CD4-positive, alpha-beta T cell treated with Interleukin-4 for 4 hours (primary cell): ENCODE results near the gene COA3.
"Not testable (repeated sequence)": the region's sequence is repeated elsewhere in the genome, so short reads cannot be mapped to it uniquely, and the experiment has no call there.

ENCODE experiments used
- DNase-seq: peaks from one replicate; pipeline ENCODE4 v3.0.0-alpha.2; 2020

COA3 gene

DNA sequence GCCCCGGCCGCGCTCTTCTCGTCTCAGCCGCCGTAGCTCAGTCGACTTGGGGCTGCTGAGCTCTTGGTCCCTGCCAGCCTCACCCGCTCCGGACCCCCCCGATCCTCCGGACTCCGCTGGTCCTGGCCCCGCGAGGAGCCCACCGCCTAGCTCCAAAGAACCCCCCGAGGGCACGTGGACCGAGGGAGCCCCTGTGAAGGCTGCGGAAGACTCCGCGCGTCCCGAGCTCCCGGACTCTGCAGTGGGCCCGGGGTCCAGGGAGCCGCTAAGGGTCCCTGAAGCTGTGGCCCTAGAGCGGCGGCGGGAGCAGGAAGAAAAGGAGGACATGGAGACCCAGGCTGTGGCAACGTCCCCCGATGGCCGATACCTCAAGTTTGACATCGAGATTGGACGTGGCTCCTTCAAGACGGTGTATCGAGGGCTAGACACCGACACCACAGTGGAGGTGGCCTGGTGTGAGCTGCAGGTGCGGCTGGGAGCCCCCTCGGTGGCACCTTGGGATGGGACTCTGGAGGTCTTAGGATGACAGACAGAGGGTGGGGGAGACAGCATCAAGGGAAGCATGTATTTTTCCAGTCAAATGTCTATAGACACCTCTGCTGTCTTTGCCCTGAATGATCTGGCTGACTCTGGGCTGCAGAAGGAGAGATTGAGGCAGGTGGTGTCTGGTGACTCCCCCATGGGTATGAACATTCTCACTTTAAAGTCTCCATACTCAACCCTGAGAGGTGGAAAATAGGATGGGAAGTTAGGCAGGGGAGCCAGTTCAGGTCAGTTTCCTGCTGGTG, 17.5 kb downstream of the COA3 start:
- DNase-seq: no peak

DNA sequence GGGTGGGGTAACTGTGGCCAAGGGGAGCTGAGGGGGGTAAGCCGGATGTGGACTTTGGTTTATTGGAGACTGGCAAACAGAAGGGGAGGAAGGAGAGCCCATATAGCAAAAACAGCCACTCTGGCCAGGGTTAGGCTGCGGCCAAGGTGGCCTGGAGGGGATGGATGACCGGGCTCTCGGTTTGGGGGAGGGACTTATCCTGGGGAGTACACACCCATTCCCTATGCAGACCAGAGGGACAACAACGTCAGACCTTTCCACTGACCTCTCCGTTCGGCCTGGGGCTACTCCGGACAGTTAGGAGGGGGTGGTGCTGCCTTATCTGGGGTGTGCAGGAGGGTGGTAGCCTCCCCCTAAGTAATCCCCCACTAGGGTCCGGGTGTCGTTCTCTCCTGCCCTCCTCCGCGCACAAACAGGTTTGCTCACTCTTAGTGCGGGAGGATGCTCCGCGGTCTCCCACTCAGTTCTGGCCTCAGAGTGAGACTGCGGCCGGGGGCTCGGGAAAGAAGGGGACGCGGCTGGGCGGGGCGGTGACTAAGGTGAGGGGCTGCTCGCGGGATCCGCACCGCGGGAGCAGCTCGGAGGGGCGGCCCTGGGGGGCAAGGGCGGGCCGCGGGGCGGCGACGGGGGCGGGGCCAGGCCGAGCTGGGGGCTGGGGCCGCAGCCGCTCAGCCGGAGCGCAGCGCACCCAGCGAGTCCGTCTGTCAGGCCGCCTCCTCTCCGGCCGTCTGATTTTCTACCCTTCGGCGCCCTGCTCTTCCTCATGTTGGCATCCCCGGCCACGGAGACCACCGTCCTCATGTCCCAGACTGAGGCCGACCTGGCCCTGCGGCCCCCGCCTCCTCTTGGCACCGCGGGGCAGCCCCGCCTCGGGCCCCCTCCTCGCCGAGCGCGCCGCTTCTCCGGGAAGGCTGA, 18.3 kb downstream of the COA3 start, which contains the start of gene WNK4:
Gene WNK4, plus strand, starts transcription at position 675 of the 915 bp plus-strand sequence. Its CDS starts 89 bp downstream, at position 764.
- DNase-seq: no peak

DNA sequence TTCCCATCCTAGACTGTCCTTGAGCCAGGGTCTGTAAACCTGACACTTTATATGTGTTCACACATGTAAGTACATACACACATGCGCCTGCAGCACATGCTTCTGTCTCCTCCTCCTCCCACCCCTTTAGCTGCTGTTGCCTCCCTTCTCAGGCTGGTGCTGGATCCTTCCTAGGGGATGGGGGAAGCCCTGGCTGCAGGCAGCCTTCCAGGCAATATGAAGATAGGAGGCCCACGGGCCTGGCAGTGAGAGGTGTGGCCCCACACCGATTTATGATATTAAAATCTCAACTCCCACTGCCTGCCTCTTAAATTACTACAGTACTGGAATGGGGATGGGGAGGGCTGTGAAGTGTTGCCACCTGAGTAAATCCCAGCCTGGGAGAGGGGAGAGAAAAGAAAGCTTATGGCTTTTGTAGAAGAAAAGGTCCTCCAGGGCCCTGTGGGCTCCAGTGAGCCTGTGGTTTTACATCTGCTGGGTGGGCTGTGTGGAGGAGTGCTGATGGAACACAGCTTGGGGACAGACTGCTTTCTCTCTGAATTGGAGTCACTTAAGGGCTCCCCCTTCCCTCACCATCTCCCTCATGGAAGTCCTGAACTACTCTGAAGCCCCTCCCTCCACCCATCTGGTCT, 19.1 kb downstream of the COA3 start:
- DNase-seq: no peak

DNA sequence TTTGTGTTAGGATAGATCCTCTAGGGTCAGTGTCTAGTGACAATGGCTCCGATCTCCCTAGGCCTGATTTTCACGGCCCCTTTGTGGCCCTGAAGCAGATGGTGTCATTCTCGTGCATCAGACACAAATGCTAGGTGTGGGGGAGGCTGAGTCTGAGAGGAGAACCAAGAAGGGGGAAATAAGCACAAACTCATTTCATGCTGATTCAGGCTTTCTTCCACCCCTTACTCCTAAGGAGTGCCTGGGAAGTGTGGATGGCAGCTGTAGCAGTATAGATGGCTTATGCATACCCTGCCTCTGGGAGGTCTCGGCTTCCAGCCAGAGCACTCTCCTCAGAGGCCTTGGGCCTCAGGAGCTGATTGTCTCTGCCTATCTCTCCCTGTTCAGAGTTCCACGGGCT, 19.9 kb downstream of the COA3 start:
- no peak for DNase-seq

DNA sequence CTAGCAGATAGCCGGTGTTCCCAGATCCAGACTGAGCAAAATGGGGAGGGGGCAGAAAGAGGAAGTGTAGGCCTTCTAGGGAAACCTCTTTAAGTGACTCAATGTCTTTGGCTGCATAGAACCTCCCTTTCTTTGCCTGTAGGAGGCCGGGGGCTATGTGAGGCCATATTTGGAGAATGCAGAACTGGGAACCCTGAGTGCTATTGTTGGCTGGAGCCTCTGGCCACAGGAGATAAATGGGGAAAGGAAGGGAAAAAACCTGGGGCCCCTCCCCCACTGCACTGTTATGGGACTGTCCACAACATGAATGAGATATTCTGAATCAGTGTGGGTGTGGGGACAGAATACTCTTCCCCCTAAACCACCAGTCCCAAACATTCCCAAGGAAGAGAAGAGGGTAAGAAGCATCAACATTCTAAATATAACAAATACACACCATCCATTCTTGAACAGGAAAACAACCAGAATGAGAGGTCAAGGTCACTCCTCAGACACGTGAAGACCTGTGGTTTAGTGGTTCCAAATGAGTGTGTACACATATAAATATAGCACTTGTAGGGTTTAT, 22.9 kb downstream of the COA3 start:
- no peak for DNase-seq

DNA sequence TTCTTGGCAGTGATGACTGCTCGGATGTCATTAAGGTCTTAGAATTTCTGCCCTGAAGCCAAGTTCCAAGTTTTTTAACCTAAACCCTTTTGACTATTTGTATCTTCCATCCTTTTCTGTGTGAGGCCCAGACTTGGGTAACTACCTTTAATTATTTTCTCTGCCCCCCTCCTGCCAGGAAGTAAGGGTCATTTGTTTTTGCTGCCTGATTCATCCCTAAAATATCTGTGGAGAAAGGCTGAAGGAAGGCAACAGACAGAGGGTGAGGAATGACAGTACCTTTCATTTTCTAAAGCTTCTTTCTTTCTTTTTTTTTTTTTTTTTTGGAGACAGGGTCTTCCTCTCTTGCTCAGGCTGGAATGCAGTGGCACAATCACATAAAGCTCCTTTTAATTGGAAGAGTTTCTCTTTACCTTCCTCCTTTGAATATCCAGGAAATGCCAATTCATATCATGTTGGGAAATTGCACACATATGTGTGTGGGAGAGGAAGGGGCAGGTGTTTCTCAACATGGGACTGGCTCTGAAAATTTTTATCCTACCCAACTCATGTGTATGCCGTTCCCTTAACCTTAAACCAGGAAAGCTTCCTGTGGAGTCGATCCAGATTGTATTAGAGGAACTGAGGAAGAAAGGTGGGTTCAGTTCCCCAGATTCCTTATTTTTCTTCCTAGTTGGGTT, 24.3 kb downstream of the COA3 start:
- no peak for DNase-seq

DNA sequence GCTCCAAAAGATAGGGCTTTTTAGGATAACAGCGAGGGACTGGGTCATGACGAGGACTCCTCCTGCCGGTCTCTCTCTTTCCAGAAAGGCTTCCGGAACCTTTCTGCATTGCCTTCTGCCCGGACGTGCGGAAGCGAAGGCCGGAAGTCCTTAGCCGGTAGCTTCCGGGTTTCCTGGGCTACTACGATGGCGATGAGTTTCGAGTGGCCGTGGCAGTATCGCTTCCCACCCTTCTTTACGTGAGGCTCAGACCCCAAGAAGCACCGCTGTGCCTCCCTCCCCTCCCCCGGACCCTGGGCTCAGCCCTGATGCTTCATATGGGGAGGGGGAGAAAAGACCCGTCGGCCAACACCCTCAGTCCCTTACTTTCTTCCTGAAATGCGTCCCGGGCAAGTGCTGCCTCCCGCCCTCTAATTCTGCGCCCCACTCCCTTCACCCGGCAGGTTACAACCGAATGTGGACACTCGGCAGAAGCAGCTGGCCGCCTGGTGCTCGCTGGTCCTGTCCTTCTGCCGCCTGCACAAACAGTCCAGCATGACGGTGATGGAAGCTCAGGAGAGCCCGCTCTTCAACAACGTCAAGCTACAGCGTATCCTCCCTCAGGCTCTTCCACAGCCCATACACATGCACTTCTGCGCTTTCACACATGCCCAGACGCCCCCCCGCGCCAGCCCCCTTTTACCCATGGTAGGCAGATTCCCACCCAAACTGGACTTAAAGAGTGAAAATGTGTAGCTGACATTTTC, 25.0 kb downstream of the COA3 start, which contains the start of gene VPS25:
Gene VPS25, plus strand, starts transcription at position 160 of the 746 bp plus-strand sequence. Its CDS starts 27 bp downstream, at position 187.
- DNase-seq: peak; percentile 82

DNA sequence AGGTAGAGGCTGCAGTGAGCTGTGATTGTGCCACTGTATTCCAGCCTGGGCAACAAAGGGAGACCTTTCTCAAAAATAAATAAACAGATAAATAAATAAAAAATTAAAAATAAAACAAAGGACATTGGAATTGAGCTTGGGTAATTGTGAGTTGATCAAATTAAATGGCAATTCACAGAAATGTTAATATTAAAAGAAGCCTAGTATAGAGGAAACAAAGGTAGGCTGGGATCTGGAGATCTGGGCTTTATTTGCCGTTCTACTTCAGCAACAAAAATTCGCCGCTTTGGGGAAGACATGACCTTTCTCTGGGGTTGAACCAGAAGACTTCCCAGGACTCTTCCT, 25.6 kb downstream of the COA3 start:
- DNase-seq: no peak

DNA sequence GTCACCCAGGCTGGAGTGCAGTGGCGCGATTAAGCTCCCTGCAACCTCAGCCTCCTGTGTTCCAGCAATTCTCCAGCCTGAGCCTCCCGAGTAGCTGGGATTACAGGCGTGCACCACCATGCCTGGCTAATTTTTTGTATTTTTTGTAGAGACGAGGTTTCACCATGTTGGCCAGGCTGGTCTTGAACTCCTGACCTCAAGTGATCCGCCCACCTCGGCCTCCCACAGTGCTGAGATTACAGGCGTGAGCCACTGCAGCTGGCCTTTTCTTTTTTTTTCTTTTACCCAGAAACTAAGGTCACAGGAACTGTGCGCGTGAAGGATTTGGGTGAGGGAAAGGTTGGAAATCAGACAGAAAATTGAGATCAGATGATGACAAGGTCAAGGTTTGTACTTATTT, 28.5 kb downstream of the COA3 start:
- not testable (repeated sequence) for DNase-seq

DNA sequence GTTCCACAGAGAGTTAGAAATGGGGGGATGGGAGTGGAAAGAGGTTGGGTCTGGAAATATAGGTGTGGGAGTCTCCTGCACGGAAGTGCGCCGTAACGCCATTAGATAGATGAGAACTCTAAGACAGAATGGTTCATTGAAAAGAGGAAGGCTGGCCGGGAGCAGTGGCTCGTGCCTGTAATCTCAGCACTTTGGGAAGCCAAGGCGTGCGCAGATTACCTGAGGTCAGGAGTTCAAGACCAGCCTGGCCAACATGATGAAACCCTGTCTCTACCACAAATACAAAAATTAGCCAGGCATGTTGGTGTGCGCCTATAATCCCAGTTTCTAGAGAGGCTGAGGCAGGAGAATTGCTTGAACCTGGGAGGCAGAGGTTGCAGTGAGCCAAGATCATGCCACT, 30.5 kb downstream of the COA3 start:
- not testable (repeated sequence) for DNase-seq

DNA sequence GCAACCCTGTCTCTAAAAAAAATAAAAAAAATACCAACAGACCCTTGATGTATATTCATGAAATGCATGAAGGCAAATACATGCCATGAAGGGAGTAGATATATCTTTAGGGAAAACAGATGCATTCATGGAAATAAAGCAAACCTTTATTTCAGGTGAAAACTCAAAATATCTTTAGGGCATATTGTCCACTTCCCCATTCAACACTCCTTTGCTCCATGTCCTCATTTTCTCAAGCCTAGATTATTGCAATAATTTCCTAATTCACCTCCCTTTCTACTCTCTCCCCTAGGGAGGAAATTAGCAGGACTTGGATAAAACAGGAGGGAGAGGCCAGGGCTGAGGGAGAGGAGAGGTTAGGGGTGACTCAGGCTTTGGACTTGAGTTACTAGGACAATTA, 31.0 kb downstream of the COA3 start:
- DNase-seq: no peak

DNA sequence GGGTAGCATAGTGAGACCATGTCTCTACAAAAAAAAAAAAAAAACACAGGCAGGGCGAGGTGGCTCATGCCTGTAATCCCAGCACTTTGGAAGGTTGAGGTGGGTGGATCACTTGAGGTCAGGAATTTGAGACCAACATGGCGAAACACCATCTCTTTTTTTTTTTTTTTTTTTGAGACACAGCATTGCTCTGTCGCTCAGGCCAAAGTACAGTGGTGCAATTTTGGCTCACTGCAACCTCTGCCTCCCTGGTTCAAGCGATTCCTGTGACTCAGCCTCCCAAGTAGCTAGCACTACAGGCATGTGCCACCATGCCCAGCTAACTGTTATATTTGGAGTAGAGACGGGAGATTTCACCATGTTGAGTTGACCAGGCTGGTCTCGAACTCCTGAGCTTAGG, 32.4 kb downstream of the COA3 start:
- no peak for DNase-seq

DNA sequence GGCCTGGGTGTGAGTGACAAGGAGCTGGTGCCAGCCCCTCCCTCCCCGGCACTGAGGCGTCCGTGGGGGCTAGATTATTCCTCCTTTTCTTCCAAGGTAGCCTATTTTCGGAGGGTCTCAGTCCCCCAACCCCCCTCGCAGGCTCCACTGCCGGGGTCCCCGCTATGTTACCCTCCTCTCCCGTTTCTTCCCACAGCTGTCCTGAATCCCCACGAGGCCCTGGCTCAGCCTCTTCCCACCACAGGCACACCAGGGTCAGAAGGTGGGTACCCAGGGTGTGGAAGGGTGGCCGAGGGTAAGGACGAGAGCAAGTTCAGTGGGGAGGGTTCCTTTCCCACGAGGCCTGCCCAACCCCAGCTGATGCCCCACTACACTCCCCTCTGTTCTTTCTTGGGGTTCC, 36.9 kb downstream of the COA3 start:
- DNase-seq: no peak

DNA sequence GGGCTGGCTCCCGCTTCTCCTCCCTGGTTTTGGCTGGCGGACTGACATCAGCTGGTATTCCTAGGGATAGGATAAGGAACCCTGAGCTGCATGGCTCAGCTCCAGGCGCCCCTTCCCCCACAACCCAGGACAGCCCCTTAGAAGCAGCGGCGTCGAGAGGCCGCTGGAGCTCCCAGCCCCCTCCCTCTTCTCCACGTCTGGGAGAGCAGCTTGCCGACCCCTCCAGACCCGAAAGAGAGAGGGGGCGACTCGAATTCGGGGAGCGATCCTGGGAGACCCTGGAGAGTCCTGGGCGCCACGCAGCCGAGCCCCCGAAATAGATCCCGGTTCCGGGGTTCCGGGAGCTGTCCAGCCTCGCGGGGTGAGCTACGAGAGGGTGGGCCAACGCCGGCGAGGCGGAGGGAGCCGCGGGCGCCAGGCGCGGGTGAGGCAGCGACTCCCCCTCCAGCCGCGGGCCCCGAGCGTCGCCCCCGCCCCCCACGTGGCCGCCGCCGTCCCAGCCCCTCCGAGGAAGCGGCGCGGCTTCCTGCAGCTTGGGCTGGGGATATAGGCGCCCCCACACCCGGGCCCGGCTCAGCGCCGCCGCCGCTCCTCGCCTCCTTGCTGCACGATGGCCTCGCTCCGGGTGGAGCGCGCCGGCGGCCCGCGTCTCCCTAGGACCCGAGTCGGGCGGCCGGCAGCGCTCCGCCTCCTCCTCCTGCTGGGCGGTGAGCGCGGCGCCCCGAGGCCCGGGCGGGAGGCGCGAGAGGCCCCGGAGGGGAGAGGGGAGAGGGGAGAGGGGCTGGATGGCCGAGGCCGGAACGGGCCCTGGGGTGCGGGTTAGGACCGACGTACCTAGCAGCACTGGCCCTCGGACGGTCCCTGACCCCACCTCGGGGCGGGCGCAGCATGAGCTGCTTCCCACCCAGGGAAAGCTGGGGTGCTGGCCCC, 37.6 kb downstream of the COA3 start, which contains the start of gene RAMP2:
Gene RAMP2, plus strand, starts transcription at position 576 of the 930 bp plus-strand sequence. Its CDS starts 35 bp downstream, at position 611.
- no peak for DNase-seq

DNA sequence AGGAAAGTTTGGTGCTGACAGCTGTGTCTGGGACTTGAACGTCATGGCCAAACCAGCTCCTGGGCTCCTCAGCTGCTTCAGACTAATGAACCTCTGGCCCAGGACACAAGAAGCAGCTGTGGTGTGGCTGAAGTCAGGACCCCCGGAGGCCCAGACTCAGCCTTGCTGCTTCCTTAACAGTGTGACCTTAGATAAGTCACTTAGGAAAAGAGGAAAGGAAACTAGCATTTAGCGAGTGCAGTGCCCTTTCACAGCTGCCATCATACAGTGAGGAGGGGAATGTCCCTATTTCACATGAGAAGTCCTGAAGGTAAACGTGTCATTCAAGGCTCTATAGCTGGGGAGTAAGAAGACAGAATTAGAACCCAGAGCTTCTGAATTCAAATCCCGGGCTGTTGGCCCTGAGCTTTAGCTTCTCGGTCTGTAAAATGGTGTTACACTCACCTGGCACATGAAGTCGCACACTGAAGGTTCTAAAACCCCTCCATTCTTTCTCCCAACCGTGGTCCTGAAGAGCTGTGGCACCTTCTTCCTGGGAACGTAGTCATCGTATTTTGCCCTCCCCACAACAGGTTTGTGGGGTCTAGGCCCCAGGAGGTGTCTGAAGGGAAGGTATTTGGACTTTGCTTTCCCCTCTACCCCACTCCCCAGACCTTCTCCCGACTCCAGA, 38.4 kb downstream of the COA3 start:
- no peak for DNase-seq

DNA sequence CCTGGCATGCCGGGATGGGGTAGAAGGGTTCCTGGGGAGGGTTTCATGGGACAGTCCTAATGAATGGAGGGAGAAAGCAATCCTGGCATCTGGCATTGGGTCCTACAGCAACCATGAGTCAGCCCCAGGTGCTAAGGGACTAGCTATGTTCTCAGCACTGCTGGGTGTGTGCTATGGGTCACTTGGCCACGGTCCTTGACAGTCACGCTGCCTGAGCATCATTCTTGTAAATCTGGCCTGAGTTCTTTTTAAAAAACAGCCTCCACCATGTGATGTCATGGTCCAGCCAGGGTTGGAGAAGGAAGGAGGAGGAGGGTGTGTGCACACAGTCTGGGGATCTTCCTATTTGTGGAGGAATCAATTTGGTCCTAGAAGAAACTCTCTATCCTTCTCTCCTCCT, 43.7 kb downstream of the COA3 start:
- DNase-seq: no peak

DNA sequence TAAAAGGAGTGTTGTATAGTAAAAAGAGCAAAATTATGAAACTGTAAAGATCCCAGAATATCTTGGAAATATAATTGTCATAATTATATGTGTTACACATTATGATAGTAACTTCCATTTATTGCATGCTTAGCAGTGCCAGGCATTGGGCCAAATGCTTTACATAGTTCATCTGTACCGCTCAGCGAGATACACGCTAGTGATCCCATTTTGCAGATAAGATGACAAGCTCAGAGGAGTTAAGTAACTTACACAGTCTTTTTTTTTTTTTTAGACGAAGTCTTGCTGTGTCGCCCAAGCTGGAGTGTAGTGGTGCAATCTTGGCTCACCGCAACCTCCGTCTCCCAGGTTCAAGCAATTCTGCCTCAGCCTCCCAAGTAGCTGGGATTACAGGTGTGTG, 46.9 kb downstream of the COA3 start:
- DNase-seq: no peak

DNA sequence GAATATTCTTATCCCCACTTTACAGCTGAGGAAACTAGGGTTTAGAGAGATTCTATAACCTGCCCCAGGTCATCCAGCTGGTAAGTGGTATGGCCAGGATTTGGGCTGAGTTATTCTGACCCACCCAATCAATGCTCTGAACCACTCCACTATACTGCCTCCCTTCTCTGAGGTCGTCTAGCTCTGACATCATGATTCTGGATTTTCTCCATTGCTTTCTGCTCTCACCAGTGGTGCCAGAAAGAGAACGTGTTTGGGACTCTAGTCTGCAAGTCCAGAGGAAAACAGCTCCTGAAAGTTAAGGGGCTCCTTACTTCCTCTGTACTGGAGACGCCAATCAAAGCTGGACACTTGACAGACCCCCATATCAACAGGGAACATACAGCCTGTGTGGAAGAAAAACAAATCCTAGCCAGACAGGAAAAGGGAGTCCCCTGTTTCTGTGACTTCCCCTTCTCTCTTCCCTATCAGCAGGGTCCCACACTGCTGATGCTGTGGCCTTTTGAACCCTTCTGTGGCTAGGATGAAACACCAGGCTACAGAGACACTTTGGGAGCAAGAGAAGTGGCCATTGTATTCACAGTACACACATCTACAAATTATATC, 47.7 kb downstream of the COA3 start:
- no peak for DNase-seq
